Stimulated activated CD4-positive, alpha-beta T cell treated with anti-CD3 and anti-CD28 coated beads, Interleukin-12 subunit alpha, Interleukin-12 subunit beta, amount 100 ng/mL, for 48 hours (primary cell): ENCODE data around the gene C10orf88.
"Not testable (repeated sequence)": the region's sequence is repeated elsewhere in the genome, so short reads cannot be mapped to it uniquely, and the experiment has no call there.

Source experiments
- DNase-seq, 3 donors: peaks; one replicate each; pipeline ENCODE4 v3.0.0-alpha.2; 2020; ENCODE audit warnings: low read depth in 2 of 3, low spot score in 1 of 3

C10orf88 gene

DNA sequence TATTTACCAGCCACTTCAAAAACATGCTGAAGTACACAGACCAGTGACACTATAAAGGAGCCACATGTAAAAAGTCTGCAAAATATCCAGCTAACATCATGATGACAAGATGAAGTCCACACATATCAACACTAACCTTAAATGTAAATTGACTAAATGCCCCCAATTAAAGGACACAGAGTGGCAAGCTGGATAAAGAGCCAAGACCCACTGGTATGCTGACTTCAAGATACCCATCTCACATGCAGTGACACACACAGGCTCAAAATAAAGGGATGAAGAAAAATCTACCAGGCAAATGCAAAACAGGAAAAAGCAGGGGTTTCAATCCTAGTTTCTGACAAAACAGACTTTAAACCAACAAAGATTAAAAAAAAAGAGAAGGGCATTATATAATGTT, 12.9 kb upstream of the C10orf88 start:
- DNase-seq = no peak

DNA sequence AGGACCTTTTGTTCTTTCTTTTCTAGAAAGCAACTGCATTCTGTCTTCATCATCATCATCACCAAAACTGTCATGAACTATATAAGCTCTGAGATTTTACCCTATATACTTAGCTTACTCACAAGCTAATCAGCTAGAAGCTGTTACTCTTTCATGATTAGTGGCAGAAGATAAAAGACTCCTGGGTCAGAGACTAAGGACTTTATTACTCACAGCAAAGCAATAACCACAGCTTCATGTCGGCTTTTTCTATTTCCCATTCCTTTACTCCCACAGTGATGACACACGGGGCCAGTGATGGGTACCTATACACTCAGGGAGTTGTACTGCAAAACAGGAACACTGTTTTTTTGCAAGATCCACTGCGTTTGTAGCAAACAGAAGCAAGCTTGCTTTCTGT, 8.4 kb upstream of the C10orf88 start:
- no peak for DNase-seq

DNA sequence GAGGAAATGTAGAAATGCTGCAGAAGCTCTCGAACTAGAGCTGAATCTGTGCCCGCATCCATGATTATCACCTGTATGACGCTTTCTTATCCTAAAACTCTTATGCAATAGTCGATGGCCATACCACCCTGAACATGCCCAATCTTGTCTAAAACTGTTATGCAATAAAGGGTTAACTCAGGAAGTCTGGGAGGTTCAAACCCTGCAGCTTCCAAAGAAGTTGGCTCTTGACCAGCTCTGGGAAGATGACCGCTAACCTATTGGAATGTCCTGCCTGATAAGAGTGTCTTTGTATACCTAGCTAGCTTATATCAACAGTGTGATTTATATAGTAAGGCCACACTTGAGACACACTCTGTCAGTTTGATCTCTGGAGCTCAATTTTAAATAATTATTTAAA, 3.4 kb upstream of the C10orf88 start:
- DNase-seq = no peak

DNA sequence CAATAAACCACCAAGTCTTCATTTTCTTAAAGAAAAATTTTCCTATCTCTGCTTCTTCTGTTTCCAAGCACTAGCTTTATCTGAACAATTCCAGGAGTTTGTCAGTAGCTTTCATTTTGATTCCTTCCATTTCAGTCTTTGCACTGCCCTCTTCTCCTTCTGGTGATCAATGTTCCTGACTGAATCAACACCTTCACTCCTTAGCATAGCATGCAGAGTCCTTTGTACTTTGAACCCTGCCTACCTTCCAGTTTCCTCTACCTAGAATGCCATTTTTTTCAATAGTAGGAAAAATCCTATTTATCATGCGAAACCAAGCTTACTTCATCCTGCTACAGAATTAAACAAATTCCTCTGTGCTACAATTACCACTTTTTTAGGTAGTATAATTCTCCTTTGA, 1.9 kb upstream of the C10orf88 start:
- no peak for DNase-seq

DNA sequence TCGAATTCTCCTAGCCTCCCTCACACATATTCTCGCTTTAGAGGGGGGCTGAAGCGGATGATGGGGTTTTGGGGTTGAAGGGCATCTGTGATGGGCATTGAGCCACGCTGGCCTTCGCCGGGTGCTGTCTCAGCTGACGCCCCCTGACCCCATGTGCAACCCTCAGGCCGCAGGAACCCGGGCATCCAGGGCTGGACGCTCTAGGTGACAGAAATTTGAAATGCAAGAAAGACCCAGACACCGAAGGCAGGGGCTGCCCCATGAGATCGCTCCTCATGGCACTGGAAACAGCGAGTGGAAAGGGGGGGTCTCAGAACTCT, 664 bp upstream of the C10orf88 start:
- no peak for DNase-seq

DNA sequence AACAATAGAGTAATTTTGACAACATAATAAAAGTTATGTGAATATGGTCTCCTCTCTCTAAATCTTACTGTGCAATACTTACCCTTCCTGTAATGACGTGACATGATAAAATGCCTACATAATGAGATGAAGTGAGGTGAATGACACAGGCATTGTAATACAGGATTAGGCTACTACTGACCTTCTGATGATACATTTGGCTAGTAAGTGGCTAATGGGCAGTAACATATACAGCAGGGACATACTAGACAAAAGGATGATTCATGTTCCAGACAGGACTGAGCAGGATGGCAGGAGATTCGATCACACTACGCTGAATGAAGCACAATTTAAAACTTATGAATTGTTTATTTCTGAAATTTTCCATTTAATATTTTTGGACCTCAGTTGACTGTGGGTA, 4.7 kb downstream of the C10orf88 start:
- DNase-seq = no peak

DNA sequence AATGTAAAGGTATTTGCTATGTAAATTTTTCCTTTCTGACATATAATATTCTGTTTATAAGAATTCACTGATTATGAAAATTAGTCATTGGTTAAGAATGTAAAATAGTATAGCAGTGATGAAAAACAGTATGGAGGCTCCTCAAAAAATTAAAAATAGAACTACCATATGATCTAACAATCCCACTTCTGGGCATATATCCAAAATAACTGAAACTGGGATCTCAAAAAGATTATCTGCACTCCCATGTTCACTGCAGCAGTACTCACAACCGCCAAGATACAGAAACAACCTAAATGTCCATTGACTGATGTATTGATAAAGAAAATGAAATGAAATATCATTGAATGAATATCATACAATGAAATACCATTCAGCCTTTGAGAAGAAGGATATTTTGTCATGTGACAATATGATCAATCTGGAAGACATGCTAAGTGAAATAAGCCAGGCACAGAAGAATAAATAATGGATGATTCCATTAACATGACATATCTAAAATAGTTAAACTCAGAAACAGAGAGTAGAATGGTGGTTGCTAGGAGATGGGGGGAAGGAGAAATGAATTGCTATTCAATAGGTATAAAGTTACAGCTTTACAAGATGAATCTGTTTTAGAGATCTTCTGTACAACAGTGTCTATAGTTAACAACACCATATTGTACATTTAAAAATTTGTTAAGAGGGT, 14.0 kb downstream of the C10orf88 start:
- DNase-seq = no peak

DNA sequence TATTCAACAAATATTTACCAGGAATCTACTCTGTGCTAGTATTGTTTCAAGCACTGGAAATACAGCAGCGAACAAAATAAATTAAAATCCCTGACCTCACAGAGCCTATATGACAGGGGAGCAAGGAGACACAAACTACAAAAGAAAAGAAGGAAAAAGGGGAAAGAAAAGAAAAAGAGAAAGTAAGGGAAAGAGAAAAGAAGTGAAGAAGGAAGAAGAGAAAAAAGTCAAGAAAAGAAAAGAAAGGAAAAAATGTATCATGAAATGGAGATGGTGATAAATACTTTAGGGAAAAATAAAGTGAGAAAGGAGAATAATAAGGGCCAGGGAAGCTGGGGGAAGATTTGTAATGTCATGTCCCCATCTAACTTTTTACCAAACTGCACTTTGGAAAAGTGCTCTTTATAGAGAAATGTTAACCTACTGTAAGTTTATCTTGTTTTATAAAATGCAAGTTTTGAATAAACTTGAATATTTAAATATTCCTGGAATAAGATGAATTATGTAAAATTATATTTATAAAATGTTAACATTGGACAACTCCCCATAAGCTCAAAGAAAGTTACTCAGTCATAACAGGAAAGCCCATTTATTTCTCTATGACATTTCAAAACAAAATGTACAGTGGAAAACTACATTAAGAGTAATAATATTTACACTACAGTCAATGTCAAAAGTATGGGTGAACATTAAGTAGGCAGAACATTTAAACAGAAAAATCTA, 14.7 kb downstream of the C10orf88 start:
- no peak for DNase-seq

DNA sequence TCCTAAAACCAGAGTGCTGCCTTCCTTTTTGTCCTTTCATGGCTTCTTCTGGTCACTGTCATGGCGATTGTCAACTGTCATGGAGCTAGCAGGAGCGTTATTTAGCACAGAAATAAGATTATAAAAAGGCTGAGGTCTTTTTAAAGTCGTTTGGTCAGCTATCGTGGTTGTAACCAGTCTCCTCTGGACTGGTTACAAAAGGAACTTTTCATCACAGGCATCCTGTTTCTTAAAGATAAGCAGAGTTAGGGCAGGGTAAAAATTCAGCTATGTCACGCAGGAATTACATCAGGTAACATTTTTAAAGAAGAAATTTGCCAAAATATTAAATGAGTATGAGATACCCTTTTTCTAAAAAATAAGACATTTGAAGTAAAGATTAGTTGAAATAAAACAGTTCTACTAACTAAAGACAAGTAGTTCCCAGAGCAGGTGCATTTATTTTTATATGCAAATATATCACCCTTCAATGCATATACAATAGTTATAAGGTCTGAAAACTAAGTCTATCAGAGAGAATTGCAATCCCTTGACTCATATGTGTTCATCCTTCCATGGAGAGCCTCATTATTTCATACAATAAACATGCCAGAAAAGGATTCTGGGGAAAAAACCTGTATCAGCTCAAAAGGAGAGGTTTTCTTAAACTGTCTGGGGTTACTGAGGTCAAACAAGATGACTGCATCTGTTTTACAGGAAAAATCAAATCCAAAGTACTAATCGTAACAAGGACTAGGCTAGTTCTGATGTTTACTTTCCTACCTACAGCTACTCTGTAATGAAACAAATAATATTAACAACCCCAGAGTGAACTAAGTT, 22.7 kb downstream of the C10orf88 start:
- DNase-seq = no peak

DNA sequence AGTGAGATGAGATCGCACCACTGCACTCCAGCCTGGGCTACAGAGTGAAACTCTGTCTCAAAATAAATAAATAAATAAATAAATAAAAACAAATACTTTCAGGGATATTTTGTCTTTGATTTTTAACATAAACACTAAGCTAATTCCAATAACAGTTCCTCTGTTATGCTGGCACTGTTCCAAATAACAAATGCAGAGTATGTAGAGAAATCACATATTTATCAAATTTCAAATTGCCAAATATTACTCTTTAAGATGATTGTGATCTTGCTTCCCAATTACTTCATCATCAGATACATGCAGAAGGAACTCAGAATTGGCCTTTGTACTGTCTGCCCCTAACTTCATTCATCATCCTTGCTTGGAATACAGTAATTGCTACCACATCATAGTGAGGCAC, 23.9 kb downstream of the C10orf88 start:
- no peak for DNase-seq

DNA sequence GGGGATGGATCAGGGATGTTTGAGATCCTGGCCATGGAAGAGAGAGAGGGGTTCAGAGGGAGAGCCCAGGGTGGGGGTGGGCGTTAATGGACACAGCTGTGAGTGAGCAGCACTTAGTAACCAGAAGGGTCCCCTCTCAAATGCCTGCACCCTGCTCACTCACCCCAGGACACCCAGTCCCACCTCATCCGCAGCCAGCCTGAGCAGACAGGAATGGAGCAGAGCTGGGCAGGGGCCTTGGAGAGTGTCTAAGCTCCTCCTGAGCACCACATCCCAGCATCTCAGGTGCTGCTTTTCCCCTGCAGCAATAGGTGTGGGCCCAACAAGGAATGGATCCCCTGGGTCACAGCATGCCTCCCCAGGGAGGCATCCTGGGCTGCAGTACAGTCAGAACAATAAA, 38.3 kb downstream of the C10orf88 start:
- no peak for DNase-seq

DNA sequence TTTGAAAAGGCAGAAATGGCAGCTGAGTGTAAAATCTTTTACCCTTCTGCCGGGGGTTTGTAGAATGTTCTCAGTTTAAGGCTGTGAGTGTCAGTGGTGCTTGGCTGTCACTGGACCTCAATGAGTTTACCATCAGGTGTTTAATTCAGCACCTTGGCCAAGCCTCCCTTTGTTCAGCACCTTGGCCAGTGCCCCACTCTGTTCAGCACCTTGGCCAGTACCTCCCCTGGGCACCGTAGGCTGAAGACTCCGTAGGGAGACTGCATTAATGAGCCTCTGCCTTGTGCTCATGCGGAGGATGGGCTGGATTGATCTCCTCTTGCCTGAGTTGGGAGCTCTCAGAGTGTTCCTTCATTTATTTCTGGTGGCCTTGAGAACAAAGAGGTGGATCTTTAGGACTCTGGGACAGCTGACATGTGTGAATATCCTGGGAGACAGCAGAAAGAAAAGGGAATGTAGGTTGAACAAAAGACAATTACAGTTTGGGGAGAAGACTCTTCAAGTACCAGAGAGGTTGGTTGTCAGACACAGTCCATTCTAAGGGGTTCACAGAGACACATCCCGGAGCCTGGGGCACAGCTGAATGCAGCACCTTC, 42.0 kb downstream of the C10orf88 start:
- DNase-seq = peak; percentile 26 to 52 (median 33)

DNA sequence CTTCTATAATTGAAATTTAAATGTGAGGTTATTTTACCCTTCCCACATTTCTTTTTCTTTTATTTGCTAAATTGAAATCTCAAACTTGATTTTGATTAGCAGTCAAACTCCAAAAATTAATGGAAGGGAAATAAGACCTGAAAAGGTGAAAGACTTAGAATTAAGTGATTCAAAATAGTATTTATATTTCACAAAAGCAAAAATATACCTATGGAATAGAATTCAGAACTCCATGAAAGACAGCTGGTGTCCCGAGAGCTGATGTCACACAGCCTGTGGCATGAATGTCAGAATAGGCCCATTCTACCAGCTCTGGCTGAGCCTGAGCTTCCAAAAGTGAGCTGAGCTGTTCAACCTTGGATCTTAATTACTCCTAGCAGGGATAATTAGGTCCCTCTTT, 43.7 kb downstream of the C10orf88 start, which contains the start of gene FAM24A:
Gene FAM24A, plus strand, starts transcription at position 301 of the 400 bp plus-strand sequence. CDS start 1,025 bp downstream, outside the sequence.
- DNase-seq = no peak

DNA sequence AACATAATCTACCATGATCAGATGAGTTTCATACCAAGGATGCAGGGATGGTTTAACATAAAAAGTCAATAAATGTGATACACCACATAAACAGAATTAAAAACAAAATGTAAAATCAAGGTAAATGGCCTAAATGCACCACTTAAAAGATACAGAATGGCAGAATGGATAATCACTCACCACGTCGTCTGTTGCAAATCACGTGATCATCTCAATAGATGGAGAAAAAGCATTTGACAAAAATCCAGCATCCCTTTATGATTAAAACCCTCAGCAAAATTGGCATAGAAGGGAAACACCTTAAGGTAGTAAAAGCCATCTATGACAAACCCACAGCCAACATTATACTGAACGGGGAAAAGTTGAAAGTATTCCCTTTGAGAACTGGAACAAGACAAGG, 50.2 kb downstream of the C10orf88 start:
- not testable (repeated sequence) for DNase-seq

DNA sequence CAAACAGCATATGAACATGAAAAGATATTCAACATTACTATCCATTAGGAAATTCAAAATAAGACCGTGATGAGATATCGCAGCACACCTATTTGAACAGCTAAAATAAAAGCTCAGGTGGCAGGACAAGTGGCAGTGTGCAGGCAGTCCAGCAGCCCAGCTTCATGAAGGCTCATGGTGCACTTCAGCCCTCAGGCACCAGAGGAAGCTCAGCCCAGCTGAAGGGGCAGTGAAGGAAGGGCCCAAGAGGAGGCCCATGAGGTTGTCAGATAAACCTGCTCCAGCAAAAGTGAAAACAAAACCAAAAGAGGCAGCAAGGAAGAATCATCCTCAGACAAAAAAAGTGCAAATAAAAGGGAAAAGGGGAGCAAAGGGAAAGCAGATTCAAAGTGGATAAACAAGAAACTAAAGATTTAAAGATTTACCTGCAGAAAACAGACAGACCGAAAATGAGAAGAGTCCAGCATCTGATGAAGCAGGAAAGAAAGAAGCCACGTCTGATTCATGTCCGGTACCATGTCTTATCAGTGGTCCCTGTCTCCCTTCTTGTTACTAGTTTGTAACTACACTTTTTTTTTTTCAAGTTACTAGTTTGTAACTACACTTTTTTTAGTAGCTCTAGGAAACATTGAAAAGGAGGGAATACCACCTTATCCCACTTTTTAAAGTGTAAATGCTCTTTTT, 59.6 kb downstream of the C10orf88 start:
- DNase-seq = no peak

DNA sequence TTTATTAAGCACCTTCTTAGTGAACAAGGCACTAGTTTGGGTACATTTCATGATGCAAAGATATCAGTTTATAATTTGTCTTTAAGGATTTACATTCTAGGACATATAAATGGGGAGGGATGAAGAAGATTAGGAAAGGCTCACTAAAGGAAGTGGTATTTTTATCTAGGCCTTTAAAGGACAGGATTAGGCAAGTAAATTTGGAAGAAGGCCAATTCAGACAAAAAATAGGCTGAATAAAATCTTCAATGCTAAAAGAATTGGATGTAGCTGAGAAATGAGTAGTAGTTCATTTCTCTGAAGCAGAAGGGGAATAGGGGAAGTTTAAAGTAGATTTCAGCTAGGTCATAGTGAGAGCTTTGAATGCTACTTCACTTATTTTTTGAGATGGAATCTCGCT, 69.9 kb downstream of the C10orf88 start:
- DNase-seq = no peak

DNA sequence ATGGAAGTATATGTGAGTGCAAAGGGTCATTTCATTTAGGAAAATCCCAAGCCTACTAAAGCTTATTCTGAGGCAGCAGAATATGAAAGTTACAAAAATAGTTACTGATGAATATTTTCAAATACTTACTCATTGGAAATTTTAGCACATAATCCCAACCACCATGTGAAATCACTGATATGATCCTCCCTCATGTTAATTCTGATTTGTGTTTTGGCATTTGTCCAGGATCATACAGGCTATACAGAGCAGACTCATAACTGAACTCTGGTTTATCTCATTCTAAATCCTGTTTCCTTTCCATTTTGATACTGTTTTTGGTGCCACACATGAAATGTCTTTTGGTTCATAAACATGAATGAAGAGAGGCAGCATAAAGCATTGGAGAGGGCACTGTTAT, 71.3 kb downstream of the C10orf88 start:
- DNase-seq = no peak
